GM18511 (cell line): Measurements from ENCODE around the gene CXCL14.

ENCODE experiments used
- ATAC-seq: cut with Tn5 transposase; IDR thresholded peaks from one replicate; pipeline ENCODE4 v1.9.1; 2021; ENCODE audit warnings: mild to moderate bottlenecking, moderate library complexity; ENCODE audit not compliant: unreplicated experiment

The CXCL14 gene

GRCh38 chr5:135569755-135570452, 8.9 kb downstream of the CXCL14 start:
- ATAC-seq: no peak

- ATAC-seq: no peak
Observed at GRCh38 chr5:135568923-135569360, 9.8 kb downstream of the CXCL14 start.

- no peak for ATAC-seq
Observed at GRCh38 chr5:135568246-135568645, 10.5 kb downstream of the CXCL14 start.

- ATAC-seq: no peak
Observed at GRCh38 chr5:135567661-135568060, 11.1 kb downstream of the CXCL14 start.

GRCh38 chr5:135566422-135567400, 12.1 kb downstream of the CXCL14 start:
- no peak for ATAC-seq

- peak; percentile 55 for ATAC-seq
Observed at GRCh38 chr5:135565725-135566421, 12.9 kb downstream of the CXCL14 start.

- no peak for ATAC-seq
Observed at GRCh38 chr5:135565266-135565665, 13.5 kb downstream of the CXCL14 start.

- ATAC-seq: no peak
Observed at GRCh38 chr5:135564331-135564730, 14.5 kb downstream of the CXCL14 start.

- ATAC-seq: no peak
Observed at GRCh38 chr5:135561266-135561665, 17.5 kb downstream of the CXCL14 start.

- peak; percentile 98 for ATAC-seq
Observed at GRCh38 chr5:135560858-135561257, 17.9 kb downstream of the CXCL14 start.

GRCh38 chr5:135559354-135559753, 19.4 kb downstream of the CXCL14 start:
- no peak for ATAC-seq

GRCh38 chr5:135557076-135557838, 21.5 kb downstream of the CXCL14 start:
- ATAC-seq: no peak

- no peak for ATAC-seq
Observed at GRCh38 chr5:135556620-135557019, 22.2 kb downstream of the CXCL14 start.

- no peak for ATAC-seq
Observed at GRCh38 chr5:135555530-135555929, 23.3 kb downstream of the CXCL14 start.

GRCh38 chr5:135553688-135554462, 24.9 kb downstream of the CXCL14 start:
- no peak for ATAC-seq

- no peak for ATAC-seq
Observed at GRCh38 chr5:135551593-135552447, 27.0 kb downstream of the CXCL14 start.

GRCh38 chr5:135549413-135549812, 29.4 kb downstream of the CXCL14 start:
- no peak for ATAC-seq

GRCh38 chr5:135547590-135548254, 31.1 kb downstream of the CXCL14 start:
- ATAC-seq: no peak
